A673 (cell line): ENCODE measurements around the gene SOD3.

Source experiments
- EZH2 ChIP-seq: fragments of 200-600 bp; sonication (generic); IDR thresholded peaks from 2 replicates; pipeline ENCODE4 v1.6.1; 2017; ENCODE audit warnings: borderline replicate concordance, low read depth, mild to moderate bottlenecking, mixed read lengths, antibody characterized with exemption, low read length; ENCODE audit not compliant: poor library complexity, severe bottlenecking
- TF ChIP-seq, protein P1 (sequence below): fragments of 300-800, 200-600 bp; sonication (generic); conservative IDR thresholded peaks from 2 replicates; pipeline ENCODE4 v1.5.1; 2017; ENCODE audit warnings: low read depth, mild to moderate bottlenecking, antibody characterized with exemption, low read length, moderate library complexity, mixed read lengths

DNA sequence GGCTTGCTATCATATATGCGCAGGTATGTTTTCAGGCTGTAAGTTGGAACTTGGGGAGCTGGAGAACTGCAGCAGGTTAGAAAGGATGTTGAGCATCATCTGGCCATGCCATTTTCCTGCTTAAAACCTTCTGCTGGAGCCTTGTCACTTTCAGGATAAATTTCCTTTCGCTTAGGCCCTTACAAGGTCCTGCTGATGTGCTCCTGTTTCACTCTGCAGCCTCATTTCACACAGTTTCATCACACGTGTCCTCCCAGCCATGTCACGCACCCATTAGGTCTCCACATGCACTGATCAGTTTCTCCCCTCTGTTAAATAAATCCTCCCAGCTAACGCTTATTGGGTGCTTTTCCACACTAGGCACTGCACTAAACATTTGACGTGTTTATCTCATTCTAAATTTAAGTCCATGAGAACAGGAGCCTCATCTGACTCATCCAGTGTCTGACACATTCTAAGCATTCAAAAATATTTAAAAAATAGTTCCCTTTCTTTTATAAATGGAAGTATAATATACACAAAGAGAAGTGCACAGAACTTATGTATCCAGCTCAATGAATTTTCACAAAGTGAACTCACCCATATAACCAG is 14.5 kb downstream of the SOD3 start:
- no peak for TF ChIP-seq EZH2
- TF ChIP-seq, protein P1, sequence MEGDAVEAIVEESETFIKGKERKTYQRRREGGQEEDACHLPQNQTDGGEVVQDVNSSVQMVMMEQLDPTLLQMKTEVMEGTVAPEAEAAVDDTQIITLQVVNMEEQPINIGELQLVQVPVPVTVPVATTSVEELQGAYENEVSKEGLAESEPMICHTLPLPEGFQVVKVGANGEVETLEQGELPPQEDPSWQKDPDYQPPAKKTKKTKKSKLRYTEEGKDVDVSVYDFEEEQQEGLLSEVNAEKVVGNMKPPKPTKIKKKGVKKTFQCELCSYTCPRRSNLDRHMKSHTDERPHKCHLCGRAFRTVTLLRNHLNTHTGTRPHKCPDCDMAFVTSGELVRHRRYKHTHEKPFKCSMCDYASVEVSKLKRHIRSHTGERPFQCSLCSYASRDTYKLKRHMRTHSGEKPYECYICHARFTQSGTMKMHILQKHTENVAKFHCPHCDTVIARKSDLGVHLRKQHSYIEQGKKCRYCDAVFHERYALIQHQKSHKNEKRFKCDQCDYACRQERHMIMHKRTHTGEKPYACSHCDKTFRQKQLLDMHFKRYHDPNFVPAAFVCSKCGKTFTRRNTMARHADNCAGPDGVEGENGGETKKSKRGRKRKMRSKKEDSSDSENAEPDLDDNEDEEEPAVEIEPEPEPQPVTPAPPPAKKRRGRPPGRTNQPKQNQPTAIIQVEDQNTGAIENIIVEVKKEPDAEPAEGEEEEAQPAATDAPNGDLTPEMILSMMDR: no peak
